T-cell (primary cell): Measurements from ENCODE around the gene IHH. TPM values are rescaled to one million over a fixed set of nuclear protein-coding genes. Genes with fewer than 3 reads are reported as not detected.

ENCODE experiments used
- ATAC-seq, 4 experiments: fragments of 200-7000 bp in 3 of 4; fragments of 150-1000 bp in 1 of 4; cut with Tn5 transposase; replicated peaks in 1 of 4; 1 replicate in 3 of 4; 2 replicates in 1 of 4; pipeline ENCODE4 v1.10.0; 2021; ENCODE audit warnings: moderate library complexity in 3 of 4, mild to moderate bottlenecking in 2 of 4, moderate number of reproducible peaks in 1 of 4
- CTCF ChIA-PET, 2 donors: fragments of 300-600 bp; sonication (Branson Sonifier 250); formaldehyde crosslinking; loops; one replicate each; lab custom pipeline; 2022; ENCODE audit warnings: antibody characterized with exemption in 2 of 2; lab: Charles Lee
- POLR2A ChIA-PET, 2 donors: fragments of 300-600 bp; sonication (Branson Sonifier 250); formaldehyde crosslinking; loops; one replicate each; lab custom pipeline; 2022; ENCODE audit warnings: antibody characterized with exemption in 2 of 2; lab: Charles Lee
- DNase-seq, 35 experiments: peaks; one replicate each; pipeline versions ENCODE4 v3.0.0 to v3.0.0-alpha.2; 2013 to 2023
- H3K27ac ChIP-seq: one replicate; pipeline ENCODE4 v1.5.1; 2013; ENCODE audit warnings: low read length
- H3K27me3 ChIP-seq, 2 experiments: replicated peaks in 1 of 2; 1 replicate in 1 of 2; 2 replicates in 1 of 2; pipeline versions ENCODE4 v1.6.1 to v1.7.0; 2013; ENCODE audit warnings: low read length in 1 of 2, mixed read lengths in 1 of 2; ENCODE audit not compliant: control insufficient read depth in 2 of 2, insufficient read depth in 2 of 2; ENCODE audit errors: extremely low read depth in 1 of 2
- H3K36me3 ChIP-seq, 2 donors: 1 replicate in 1 of 2; 2 replicates in 1 of 2; pipeline versions ENCODE4 v1.6.1 to v1.7.0; 2013; ENCODE audit warnings: low read length in 1 of 2; ENCODE audit not compliant: control insufficient read depth in 2 of 2, insufficient read depth in 1 of 2; ENCODE audit errors: extremely low read depth in 1 of 2
- H3K4me1 ChIP-seq, 2 experiments: 1 replicate in 1 of 2; 2 replicates in 1 of 2; pipeline versions ENCODE4 v1.6.1 to v1.7.0; 2013; ENCODE audit warnings: low read length in 2 of 2, mixed read lengths in 1 of 2; ENCODE audit not compliant: insufficient read depth in 2 of 2, control insufficient read depth in 1 of 2; ENCODE audit errors: extremely low read depth in 1 of 2
- H3K4me3 ChIP-seq, 2 donors: 1 replicate in 1 of 2; 2 replicates in 1 of 2; pipeline versions ENCODE4 v1.5.1 to v1.7.0; 2013; ENCODE audit warnings: mild to moderate bottlenecking in 2 of 2, low read length in 1 of 2, moderate library complexity in 1 of 2; ENCODE audit not compliant: control insufficient read depth in 1 of 2; ENCODE audit errors: extremely low read depth in 1 of 2
- H3K9me3 ChIP-seq: 2 replicates; pipeline ENCODE4 v1.7.0; 2013
- H3K27ac Mint-ChIP-seq, 2 donors: one replicate each; pipeline ENCODE4 v1.8.0; 2020 to 2021; ENCODE audit warnings: mild to moderate bottlenecking in 2 of 2, mixed read lengths in 2 of 2
- H3K27me3 Mint-ChIP-seq, 2 donors: one replicate each; pipeline ENCODE4 v1.8.0; 2021 to 2022; ENCODE audit warnings: mixed read lengths in 2 of 2
- H3K36me3 Mint-ChIP-seq: one replicate; pipeline ENCODE4 v1.8.0; 2021; ENCODE audit warnings: mixed read lengths
- H3K4me1 Mint-ChIP-seq, 3 donors: one replicate each; pipeline ENCODE4 v1.8.0; 2020 to 2022; ENCODE audit warnings: mixed read lengths in 3 of 3, mild to moderate bottlenecking in 1 of 3
- H3K4me3 Mint-ChIP-seq, 3 donors: one replicate each; pipeline ENCODE4 v1.8.0; 2020 to 2022; ENCODE audit warnings: mild to moderate bottlenecking in 3 of 3, mixed read lengths in 3 of 3, moderate library complexity in 3 of 3
- H3K9me3 Mint-ChIP-seq, 3 donors: one replicate each; pipeline ENCODE4 v1.8.0; 2020 to 2022; ENCODE audit warnings: mixed read lengths in 3 of 3
- WGBS: methylation state at CpG from one replicate; pipeline ENCODE4 v1.1.5; 2013; ENCODE audit warnings: missing lambda C conversion rate; ENCODE audit not compliant: insufficient coverage; 5-methylcytosine and 5-hydroxymethylcytosine counted together
- total RNA-seq, 35 experiments: library from RNA in 6 of 35; stranded (reverse) in 6 of 35; fragments of 120-200 nt in 1 of 35; gene quantifications; one replicate each; pipeline versions ENCODE4 v1.2.1 to v1.2.4 and lab custom pipeline; 2013 to 2026

IHH gene
- total RNA-seq, 5 donors from 2014 or later (not counting 1 experiment from before 2014, with no cell fraction given): 0.12 to 0.28 TPM; not detected in 3

DNA sequence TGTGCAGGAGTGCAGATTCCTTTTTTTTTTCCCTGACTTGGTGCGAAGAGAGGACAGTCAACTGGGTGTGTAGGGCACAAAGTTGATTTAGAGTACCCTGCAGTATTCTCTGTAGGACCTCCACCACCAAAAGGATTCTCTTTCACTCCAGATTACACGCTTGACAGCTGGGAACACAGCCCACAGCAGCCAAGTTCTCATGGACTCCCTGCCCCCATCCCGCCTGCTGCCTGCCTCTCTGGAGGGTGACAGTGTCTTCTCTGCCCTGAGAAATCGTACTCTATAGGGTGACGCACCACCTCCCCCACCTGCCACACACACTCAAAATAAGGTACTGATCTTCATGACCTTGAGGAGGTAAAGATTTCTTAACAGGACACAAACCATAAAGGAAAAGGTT is 26.6 kb upstream of the IHH start:
- peaks cover 0 to 2% of the 10 kb centered on the region in 2 experiments for H3K4me1 ChIP-seq
- CTCF ChIA-PET: interaction anchor here in 1 of 2 donors (0.6 kb wide), 2 partner anchors 31 to 203 kb away, joined by 3 read pairs; no protein-coding TSS in a partner anchor

GRCh38 chr2:219086196-219086595 is 25.5 kb upstream of the IHH start:
- no peak for ATAC-seq
- Mint-ChIP-seq H3K27me3 (no peaks in the 10 kb centered on the region), H3K4me3 (no peak overlapping the region), H3K4me1 (peaks cover 12 to 30% (median 17%) of the 10 kb centered on the region in 3 donors), H3K9me3 (no peaks in the 10 kb centered on the region), H3K36me3 (peaks cover 39% of the 10 kb centered on the region), H3K27ac (no peak overlapping the region)
- H3K4me3 ChIP-seq: no peak overlapping the region
- DNase-seq: no peak
- no peaks in the 10 kb centered on the region for H3K9me3 ChIP-seq
- H3K4me1 ChIP-seq: peaks cover 0 to 2% of the 10 kb centered on the region in 2 experiments
- no peaks in the 10 kb centered on the region for H3K27me3 ChIP-seq
- H3K27ac ChIP-seq: no peak overlapping the region
- no peaks in the 10 kb centered on the region for H3K36me3 ChIP-seq
- ChIA-PET CTCF (interaction anchor here in 1 of 2 donors (0.6 kb wide), 1 partner anchor 487 kb away, joined by 4 read pairs; no protein-coding TSS in a partner anchor), POLR2A (no interaction called here)

More for the DNA sequence above, 26.6 kb upstream of the IHH start:
- ATAC-seq (no peak), DNase-seq (no peak)
- Histone ChIP-seq H3K36me3 (no peaks in the 10 kb centered on the region), H3K27me3 (no peaks in the 10 kb centered on the region), H3K27ac (no peak overlapping the region), H3K9me3 (no peaks in the 10 kb centered on the region), H3K4me3 (no peak overlapping the region)
- H3K4me3 Mint-ChIP-seq: no peak overlapping the region
- peaks cover 39% of the 10 kb centered on the region for H3K36me3 Mint-ChIP-seq
- no peak overlapping the region for H3K27ac Mint-ChIP-seq
- 100% methylated on average over 1 of the region's 5 CpGs for WGBS
- H3K27me3 Mint-ChIP-seq: no peaks in the 10 kb centered on the region
- POLR2A ChIA-PET: no interaction called here
- H3K9me3 Mint-ChIP-seq: no peaks in the 10 kb centered on the region
- peaks cover 12 to 30% (median 17%) of the 10 kb centered on the region in 3 donors for H3K4me1 Mint-ChIP-seq

GRCh38 chr2:219084791-219085190 is 24.1 kb upstream of the IHH start:
- ChIA-PET CTCF (no interaction called here), POLR2A (interaction anchor here in 1 of 2 donors (0.6 kb wide), 1 partner anchor 16 kb away, joined by 3 read pairs; no protein-coding TSS in a partner anchor)
- no peak for ATAC-seq
- Histone ChIP-seq H3K27ac (no peak overlapping the region), H3K36me3 (no peaks in the 10 kb centered on the region), H3K9me3 (no peaks in the 10 kb centered on the region), H3K27me3 (no peaks in the 10 kb centered on the region), H3K4me3 (no peak overlapping the region), H3K4me1 (peaks cover 0 to 2% of the 10 kb centered on the region in 2 experiments)
- H3K9me3 Mint-ChIP-seq: no peaks in the 10 kb centered on the region
- no peak overlapping the region for H3K27ac Mint-ChIP-seq
- H3K27me3 Mint-ChIP-seq: no peaks in the 10 kb centered on the region
- H3K4me3 Mint-ChIP-seq: no peak overlapping the region
- H3K4me1 Mint-ChIP-seq: peaks cover 12 to 30% (median 17%) of the 10 kb centered on the region in 3 donors
- DNase-seq: no peak
- H3K36me3 Mint-ChIP-seq: peaks cover 27% of the 10 kb centered on the region

DNA sequence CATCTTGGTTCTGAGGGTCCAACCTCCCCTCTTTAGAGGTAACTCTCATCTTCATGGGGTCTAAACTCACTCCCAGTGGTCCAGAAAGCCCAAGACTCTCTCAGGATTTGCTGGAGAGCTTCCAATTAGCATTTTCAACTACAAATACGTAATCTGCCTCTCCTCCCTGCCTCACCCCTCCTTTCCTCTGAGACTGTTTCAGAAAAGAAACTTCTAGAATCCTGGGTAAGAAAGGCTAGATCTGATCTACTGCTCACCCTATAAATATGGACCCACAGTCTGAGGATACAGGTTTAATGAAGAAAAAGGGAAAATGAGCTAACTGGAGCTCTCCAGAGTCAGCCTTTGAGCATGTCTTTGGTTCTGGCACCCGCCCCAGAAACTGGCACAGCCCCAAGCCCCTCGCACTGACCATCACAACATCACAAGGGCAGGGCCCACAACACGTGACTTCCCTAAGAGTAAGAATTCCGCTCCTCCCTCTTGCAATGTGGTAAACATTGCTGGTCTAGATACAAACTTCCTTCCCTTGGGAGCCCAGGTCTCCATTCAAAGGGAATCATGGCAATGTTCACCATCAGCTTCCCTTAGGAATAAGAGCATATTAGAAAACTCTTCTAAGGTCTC is 21.7 kb upstream of the IHH start:
- Histone ChIP-seq H3K27ac (no peak overlapping the region), H3K4me1 (peaks cover 0 to 2% of the 10 kb centered on the region in 2 experiments), H3K4me3 (no peak overlapping the region), H3K27me3 (no peaks in the 10 kb centered on the region), H3K9me3 (no peaks in the 10 kb centered on the region), H3K36me3 (peaks cover 0 to 3% of the 10 kb centered on the region in 2 donors)
- WGBS: no CpG with 5 or more reads among the region's 5 CpGs
- Mint-ChIP-seq H3K27me3 (no peaks in the 10 kb centered on the region), H3K9me3 (no peaks in the 10 kb centered on the region), H3K4me1 (peaks cover 12 to 26% (median 15%) of the 10 kb centered on the region in 3 donors), H3K4me3 (no peak overlapping the region), H3K36me3 (peaks cover 20% of the 10 kb centered on the region), H3K27ac (no peak overlapping the region)
- no peak for ATAC-seq
- no peak for DNase-seq
- POLR2A ChIA-PET: no interaction called here
- CTCF ChIA-PET: interaction anchor here in 1 of 2 donors (0.8 kb wide), 1 partner anchor 27 kb away, joined by 3 read pairs; no protein-coding TSS in a partner anchor

DNA sequence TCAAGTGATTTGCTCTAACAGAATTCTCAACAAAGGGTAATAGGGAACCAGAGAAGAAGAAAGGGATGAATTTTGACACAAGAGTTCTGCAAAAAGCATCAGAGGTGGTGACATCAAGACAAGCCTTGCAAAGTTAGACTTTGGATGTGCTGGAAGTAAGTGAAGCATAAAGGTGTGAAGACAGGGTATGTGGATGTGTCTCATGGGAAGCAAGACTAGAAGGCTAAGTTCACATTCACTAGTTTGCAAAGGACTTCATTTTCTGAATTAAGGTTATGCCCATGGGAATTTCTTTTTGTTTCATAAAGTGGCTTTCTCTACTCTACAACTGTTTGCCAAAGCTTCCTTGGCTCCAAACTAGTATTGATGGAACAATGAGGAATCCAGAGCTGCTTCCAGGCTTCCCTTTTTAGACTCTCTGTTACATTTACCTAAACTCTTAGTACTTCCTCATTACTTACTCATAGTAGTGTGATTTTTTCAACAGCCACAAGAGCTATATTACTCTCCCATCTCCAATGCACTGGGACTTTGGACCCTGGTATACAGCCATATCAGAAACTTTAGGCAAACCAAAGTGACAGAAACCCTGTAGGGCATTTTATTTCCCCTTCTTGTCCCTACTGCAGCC is 21.1 kb upstream of the IHH start:
- Mint-ChIP-seq H3K9me3 (no peaks in the 10 kb centered on the region), H3K4me1 (peaks cover 10 to 20% (median 12%) of the 10 kb centered on the region in 3 donors), H3K27me3 (no peaks in the 10 kb centered on the region), H3K36me3 (peaks cover 18% of the 10 kb centered on the region), H3K27ac (no peak overlapping the region), H3K4me3 (no peak overlapping the region)
- H3K9me3 ChIP-seq: no peaks in the 10 kb centered on the region
- no peak overlapping the region for H3K4me3 ChIP-seq
- H3K27ac ChIP-seq: no peak overlapping the region
- DNase-seq (no peak), ATAC-seq (no peak)
- ChIA-PET CTCF (interaction anchor here in 1 of 2 donors (0.8 kb wide), 1 partner anchor 28 kb away, joined by 3 read pairs; no protein-coding TSS in a partner anchor), POLR2A (no interaction called here)
- peaks cover 0 to 2% of the 10 kb centered on the region in 2 experiments for H3K4me1 ChIP-seq
- no peaks in the 10 kb centered on the region for H3K27me3 ChIP-seq
- H3K36me3 ChIP-seq: peaks cover 5 to 9% of the 10 kb centered on the region in 2 donors

DNA sequence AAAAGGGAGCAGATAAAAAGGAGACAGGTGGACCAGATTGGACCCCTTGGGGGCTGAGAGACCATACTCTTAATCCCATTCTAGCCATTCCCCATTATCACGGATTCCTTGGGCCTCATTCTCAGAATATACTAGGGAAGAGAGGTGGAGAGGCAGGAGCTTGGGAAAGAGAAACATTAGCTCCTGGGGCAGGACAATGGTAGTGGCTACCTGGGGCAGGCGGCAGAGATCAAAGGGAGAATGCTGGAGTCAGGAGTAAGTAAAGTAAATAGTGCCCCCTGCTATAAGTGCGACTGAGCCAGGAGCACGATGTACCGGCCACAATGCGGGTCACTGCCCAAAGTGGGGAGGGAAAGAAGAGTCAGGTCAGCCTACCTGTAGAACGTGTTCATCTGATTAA is 20.4 kb upstream of the IHH start:
- Mint-ChIP-seq H3K4me1 (peaks cover 5 to 13% (median 9%) of the 10 kb centered on the region in 3 donors), H3K27me3 (no peaks in the 10 kb centered on the region), H3K36me3 (peaks cover 16% of the 10 kb centered on the region), H3K27ac (no peak overlapping the region), H3K4me3 (no peak overlapping the region), H3K9me3 (no peaks in the 10 kb centered on the region)
- peaks cover 5 to 16% of the 10 kb centered on the region in 2 donors for H3K36me3 ChIP-seq
- POLR2A ChIA-PET: interaction anchor here in 1 of 2 donors (1.1 kb wide), 1 partner anchor 95 kb away, joined by 5 read pairs; the partner anchor contains the start of gene CNPPD1
- no peaks in the 10 kb centered on the region for H3K9me3 ChIP-seq
- H3K27ac ChIP-seq: no peak overlapping the region
- H3K27me3 ChIP-seq: no peaks in the 10 kb centered on the region
- WGBS: 100% methylated on average over 2 of the region's 7 CpGs
- no peak for DNase-seq
- no peak for ATAC-seq
- no peak overlapping the region for H3K4me3 ChIP-seq
- no peaks in the 10 kb centered on the region for H3K4me1 ChIP-seq
- CTCF ChIA-PET: interaction anchor here (0.9 to 1.2 kb wide), 2 partner anchors 10 to 39 kb away, joined by 3 read pairs; no protein-coding TSS in a partner anchor
